ENCODE data around the gene SSH2. TPM values are rescaled to one million over a fixed set of nuclear protein-coding genes. Genes with fewer than 3 reads are reported as not detected.

Gene SSH2
- total and polyA plus RNA-seq, 9 of the 15 experiments (the other 6 are each of a cell fraction or from before 2014, with no cell fraction given), result 3.9 to 16.1 (median 10.2) TPM

GRCh38 chr17:29698019-29698777 lies 231.8 kb downstream of the SSH2 start:
- ChIA-PET CTCF (ENCODE audit: low intra/inter-chr PET ratio) (no interaction called here), POLR2A (interaction anchor here (0.6 to 2.1 kb wide), 7 partner anchors 10 to 44 kb away, joined by 3 to 10 read pairs (median 4); no protein-coding TSS in a partner anchor)
- no peaks in the 10 kb centered on the region for H4K20me1 ChIP-seq (replicated peaks; ENCODE audit: control insufficient read depth, insufficient read depth, low read length)
- H3K9ac ChIP-seq (ENCODE audit: insufficient read depth in 1 of 2, low read depth in 2 of 2, low read length in 2 of 2), result no peak overlapping the region
- no peaks in the 10 kb centered on the region; the same call in 2 of the 3 replicates for H3K36me3 ChIP-seq (ENCODE audit: control insufficient read depth, insufficient read depth, low read length)
- H3K4me3 ChIP-seq, result no peak overlapping the region
- peaks cover 5 to 27% of the 10 kb centered on the region in 2 experiments for H3K4me1 ChIP-seq (replicated peaks in 1 of 2; ENCODE audit: control insufficient read depth in 2 of 2, insufficient read depth in 2 of 2, low read length in 2 of 2)
- WGBS (ENCODE audit: insufficient coverage, low coverage, missing lambda C conversion rate), result 75% methylated on average over 6 of the region's 6 CpGs
- DNase-seq (ENCODE audit: extremely low read depth in 1 of 4, low spot score in 3 of 4) (no peak), ATAC-seq (peak; percentile 54; the same call in 2 of the 3 replicates), FAIRE-seq (no peak)
- no peaks in the 10 kb centered on the region for H3K9me1 ChIP-seq (ENCODE audit: control insufficient read depth, insufficient read depth, low read length)
- no peaks in the 10 kb centered on the region for H3K9me3 ChIP-seq (replicated peaks; ENCODE audit: control insufficient read depth, insufficient read depth, low read depth, low read length)
- H2AFZ ChIP-seq (ENCODE audit: low read depth, low read length), result no peak overlapping the region
- no peak overlapping the region for H3K4me2 ChIP-seq (ENCODE audit: insufficient read depth, low read length)
- TF ChIP-seq MED1 (CRISPR knock-in tag; IDR thresholded peaks at IDR 0.05; ENCODE audit: borderline replicate concordance), result no peak
- intact Hi-C loops (cut with micrococcal nuclease), result no loop called here
- in situ Hi-C loops (cut with MboI), result no loop called here
- no peaks in the 10 kb centered on the region for H3K27me3 ChIP-seq (ENCODE audit: control insufficient read depth in 2 of 2, insufficient read depth in 2 of 2, low read length in 2 of 2)
- no peak overlapping the region; the same call in 2 of the 3 replicates for H3K27ac ChIP-seq (ENCODE audit: extremely low read depth, low read depth, low read length)
- no peaks in the 10 kb centered on the region for H3K79me2 ChIP-seq (ENCODE audit: control insufficient read depth, insufficient read depth, low read length)
- no TSS peak for BruUV-seq (replicated peaks)

GRCh38 chr17:29697371-29697770 lies 232.7 kb downstream of the SSH2 start:
- BruUV-seq (replicated peaks), result no TSS peak
- ATAC-seq, result no peak
- H2AFZ ChIP-seq (ENCODE audit: low read depth, low read length), result no peak overlapping the region
- H3K9me3 ChIP-seq (replicated peaks; ENCODE audit: control insufficient read depth, insufficient read depth, low read depth, low read length), result no peaks in the 10 kb centered on the region
- 53% methylated on average over 2 of the region's 3 CpGs for WGBS (ENCODE audit: insufficient coverage, low coverage, missing lambda C conversion rate)
- intact Hi-C loops (cut with micrococcal nuclease) (no loop called here), in situ Hi-C loops (cut with MboI) (no loop called here)
- no peak for DNase-seq (ENCODE audit: extremely low read depth in 1 of 4, low spot score in 3 of 4)
- no peaks in the 10 kb centered on the region for H3K27me3 ChIP-seq (ENCODE audit: control insufficient read depth in 2 of 2, insufficient read depth in 2 of 2, low read length in 2 of 2)
- no peak overlapping the region for H3K4me2 ChIP-seq (ENCODE audit: insufficient read depth, low read length)
- H3K4me1 ChIP-seq (replicated peaks in 1 of 2; ENCODE audit: control insufficient read depth in 2 of 2, insufficient read depth in 2 of 2, low read length in 2 of 2), result peaks cover 5 to 30% of the 10 kb centered on the region in 2 experiments
- H3K36me3 ChIP-seq (ENCODE audit: control insufficient read depth, insufficient read depth, low read length), result no peaks in the 10 kb centered on the region
- no peaks in the 10 kb centered on the region for H3K79me2 ChIP-seq (ENCODE audit: control insufficient read depth, insufficient read depth, low read length)
- ChIA-PET CTCF (ENCODE audit: low intra/inter-chr PET ratio) (interaction anchor here (0.7 kb wide), 1 partner anchor 69 kb away, joined by 4 read pairs; no protein-coding TSS in a partner anchor), POLR2A (no interaction called here)
- no peak overlapping the region; the same call in 2 of the 3 replicates for H3K27ac ChIP-seq (ENCODE audit: extremely low read depth, low read depth, low read length)
- H3K9ac ChIP-seq (ENCODE audit: insufficient read depth in 1 of 2, low read depth in 2 of 2, low read length in 2 of 2), result no peak overlapping the region
- no peaks in the 10 kb centered on the region for H4K20me1 ChIP-seq (replicated peaks; ENCODE audit: control insufficient read depth, insufficient read depth, low read length)
- FAIRE-seq, result no peak
- no peaks in the 10 kb centered on the region for H3K9me1 ChIP-seq (ENCODE audit: control insufficient read depth, insufficient read depth, low read length)
- no peak overlapping the region for H3K4me3 ChIP-seq
- no peak for TF ChIP-seq ZNF696 (CRISPR knock-in tag; conservative IDR thresholded peaks at IDR 0.05)
- TF ChIP-seq TEAD4 (IDR thresholded peaks at IDR 0.05; ENCODE audit: low read length), result no peak
- TF ChIP-seq TEAD4 (CRISPR knock-in tag; IDR thresholded peaks at IDR 0.05; ENCODE audit: borderline replicate concordance), result no peak
- no peak for TF ChIP-seq NONO (IDR thresholded peaks at IDR 0.05; ENCODE audit: low read depth in 2 of 2, low read length in 1 of 2)
- no peak for TF ChIP-seq SMARCA4 (IDR thresholded peaks at IDR 0.05)
- no peak for TF ChIP-seq HMG20A (CRISPR knock-in tag; conservative IDR thresholded peaks at IDR 0.05)
- no peak for TF ChIP-seq PCBP2 (IDR thresholded peaks at IDR 0.05; ENCODE audit: low read depth, low read length, poor library complexity, severe bottlenecking)
- TF ChIP-seq POLR2G (IDR thresholded peaks at IDR 0.05; ENCODE audit: low read depth, low read length), result no peak
- no peak for TF ChIP-seq ZEB2 (IDR thresholded peaks at IDR 0.05)
- no peak for TF ChIP-seq CBFA2T3 (IDR thresholded peaks at IDR 0.05)
- no peak for TF ChIP-seq EP400 (IDR thresholded peaks at IDR 0.05)
- no peak for TF ChIP-seq JUN (IDR thresholded peaks at IDR 0.05; ENCODE audit: borderline replicate concordance, low read depth, low read length)
- TF ChIP-seq JUN (CRISPR knock-in tag; IDR thresholded peaks at IDR 0.05; ENCODE audit: borderline replicate concordance), result no peak
- no peak for TF ChIP-seq ETS1 (conservative IDR thresholded peaks at IDR 0.05; ENCODE audit: control insufficient read depth, low read depth, low read length)
- TF ChIP-seq ZNF121 (CRISPR knock-in tag; conservative IDR thresholded peaks at IDR 0.05), result no peak
